Measurements from ENCODE around the gene TMC6.
"Not testable (repeated sequence)": the region's sequence is repeated elsewhere in the genome, so short reads cannot be mapped to it uniquely, and the experiment has no call there.

TMC6 gene

GRCh38 chr17:78124081-78124835 is 4.3 kb downstream of the TMC6 start:
- DNase-seq (ENCODE audit: low read depth) = no peak

GRCh38 chr17:78123258-78123929 is 5.2 kb downstream of the TMC6 start:
- DNase-seq (ENCODE audit: low read depth) = no peak

GRCh38 chr17:78122931-78123249 is 5.7 kb downstream of the TMC6 start:
- no peak for DNase-seq (ENCODE audit: low read depth)

- no peak for DNase-seq (ENCODE audit: low read depth)
Measured at GRCh38 chr17:78122216-78122930, 6.2 kb downstream of the TMC6 start.

- DNase-seq (ENCODE audit: low read depth) = no peak
Measured at GRCh38 chr17:78121801-78122215, 6.7 kb downstream of the TMC6 start.

GRCh38 chr17:78120971-78121800 is 7.4 kb downstream of the TMC6 start:
- no peak for DNase-seq (ENCODE audit: low read depth)

GRCh38 chr17:78120537-78120936 is 8.0 kb downstream of the TMC6 start:
- no peak for DNase-seq (ENCODE audit: low read depth)

GRCh38 chr17:78118801-78119241 is 9.7 kb downstream of the TMC6 start:
- no peak for DNase-seq (ENCODE audit: low read depth)

- DNase-seq (ENCODE audit: low read depth) = no peak
Measured at GRCh38 chr17:78117027-78117981, 11.3 kb downstream of the TMC6 start.

GRCh38 chr17:78116411-78116810 is 12.1 kb downstream of the TMC6 start:
- DNase-seq (ENCODE audit: low read depth) = no peak

- DNase-seq (ENCODE audit: low read depth) = not testable (repeated sequence)
Measured at GRCh38 chr17:78115803-78116202, 12.8 kb downstream of the TMC6 start.

- no peak for DNase-seq (ENCODE audit: low read depth)
Measured at GRCh38 chr17:78114831-78115723, 13.5 kb downstream of the TMC6 start.

GRCh38 chr17:78113804-78114785 is 14.5 kb downstream of the TMC6 start:
- no peak for DNase-seq (ENCODE audit: low read depth)

- no peak for DNase-seq (ENCODE audit: low read depth)
Measured at GRCh38 chr17:78112518-78113471, 15.8 kb downstream of the TMC6 start.

- no peak for DNase-seq (ENCODE audit: low read depth)
Measured at GRCh38 chr17:78111727-78112517, 16.6 kb downstream of the TMC6 start.

- DNase-seq (ENCODE audit: low read depth) = no peak
Measured at GRCh38 chr17:78111016-78111726, 17.4 kb downstream of the TMC6 start.
